SKM-1 treated with dmso at 0.1 percent for 144 hours (cell line): ENCODE results near the gene PROSER2.
"Not testable (repeated sequence)": the region's sequence is repeated elsewhere in the genome, so short reads cannot be mapped to it uniquely, and the experiment has no call there.

Experiments
- DNase-seq: peaks from one replicate; lab custom pipeline; 2025; ENCODE audit not compliant: unreplicated experiment; lab: John Stamatoyannopoulos, UW

The PROSER2 gene

DNA sequence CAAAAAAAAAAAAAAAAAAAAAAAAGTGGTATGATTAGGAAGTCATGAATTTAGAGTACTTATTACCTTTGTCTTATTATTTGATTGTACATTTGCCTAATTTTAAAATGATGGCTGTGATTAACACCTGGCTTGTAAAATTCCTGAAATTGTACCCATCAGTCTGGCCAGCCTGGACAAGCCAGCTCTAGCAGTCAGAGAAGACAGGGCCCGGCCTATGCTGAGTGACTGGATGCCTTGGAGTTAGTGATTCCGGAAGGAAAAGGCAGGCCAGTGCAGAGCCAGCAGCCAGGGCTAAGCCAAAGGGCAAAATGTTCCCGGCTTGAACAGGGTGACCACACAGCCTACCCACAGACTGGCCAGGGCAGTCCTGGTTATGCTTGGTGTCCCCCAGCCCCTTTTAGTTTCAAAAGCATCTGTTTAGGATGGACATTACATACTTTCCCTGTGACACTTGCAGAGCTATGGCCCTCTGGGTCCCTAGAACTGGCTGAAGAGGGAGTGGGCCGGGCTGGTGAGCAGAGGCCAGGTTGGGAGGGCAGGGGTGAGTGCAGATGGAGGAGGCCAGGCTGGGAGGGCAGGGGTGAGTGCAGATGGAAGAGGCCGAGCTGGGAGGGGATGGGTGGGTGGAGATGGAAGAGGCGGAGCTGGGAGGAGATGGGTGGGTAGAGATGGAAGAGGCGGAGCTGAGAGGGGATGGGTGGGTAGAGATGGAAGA, 61.7 kb downstream of the PROSER2 start:
- no peak for DNase-seq

DNA sequence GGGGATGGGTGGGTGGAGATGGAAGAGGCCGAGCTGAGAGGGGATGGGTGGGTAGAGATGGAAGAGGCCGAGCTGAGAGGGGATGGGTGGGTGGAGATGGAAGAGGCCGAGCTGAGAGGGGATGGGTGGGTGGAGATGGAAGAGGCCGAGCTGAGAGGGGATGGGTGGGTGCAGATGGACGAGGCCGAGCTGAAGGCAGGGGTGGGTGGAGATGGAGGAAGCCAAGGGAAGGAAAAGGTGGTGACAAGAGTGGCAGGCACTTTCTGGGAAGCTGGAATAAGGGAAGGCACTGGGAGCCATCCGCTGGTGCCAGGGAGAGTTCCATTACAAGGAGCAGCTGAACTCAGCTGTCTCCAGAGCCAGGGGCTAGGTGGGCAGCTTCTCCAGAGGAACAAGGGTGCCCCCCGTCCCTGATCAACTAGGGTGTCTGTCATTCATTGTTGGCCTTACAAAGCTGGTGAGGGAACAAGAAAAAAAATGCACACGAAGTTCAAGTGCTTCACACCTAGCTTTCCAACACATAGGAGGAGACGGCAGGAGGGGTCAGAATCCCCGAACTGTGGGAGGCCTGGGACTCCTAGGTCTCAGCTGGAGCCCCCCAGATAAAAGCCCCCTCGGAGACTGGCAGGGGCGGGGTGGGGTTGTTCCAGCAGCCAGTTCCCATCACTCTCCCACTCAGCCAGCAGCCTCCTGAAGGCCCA, 62.4 kb downstream of the PROSER2 start:
- DNase-seq, result no peak

DNA sequence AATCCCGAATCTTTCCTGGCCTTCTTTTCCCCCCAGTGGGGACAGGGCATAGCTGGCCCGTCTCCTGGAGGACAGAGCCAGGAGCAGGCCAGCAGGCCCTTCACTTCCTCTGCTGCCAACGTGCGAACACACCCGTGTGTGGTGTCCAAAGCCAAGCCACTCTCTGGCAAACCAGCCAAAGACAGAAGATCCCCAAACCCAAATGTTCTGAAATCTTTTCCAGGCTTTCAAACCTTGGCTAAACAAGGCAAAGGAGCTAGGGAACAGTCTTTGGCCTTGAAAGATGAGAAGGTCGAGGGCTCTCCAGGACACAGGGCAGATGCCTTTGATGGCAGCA, 63.0 kb downstream of the PROSER2 start:
- no peak for DNase-seq

DNA sequence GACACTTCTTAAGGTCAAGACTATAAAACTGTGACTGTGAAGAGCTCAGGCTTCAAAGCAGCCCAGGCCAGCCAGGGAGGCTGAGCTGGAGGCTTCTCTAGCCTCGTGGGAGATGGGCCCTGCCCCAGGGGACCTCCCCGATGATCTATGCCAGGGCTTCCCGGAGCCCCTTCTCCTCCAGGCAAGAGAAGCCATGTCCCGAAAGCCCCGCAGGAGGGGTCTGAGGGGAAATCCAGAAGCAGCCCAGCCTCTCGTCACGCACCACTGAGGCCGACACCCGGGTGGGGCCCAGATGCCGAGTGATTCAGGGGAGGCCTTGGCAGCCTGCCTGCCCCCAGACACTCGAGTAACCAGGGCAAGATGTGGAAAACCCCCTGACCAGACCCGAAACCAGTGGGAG, 63.7 kb downstream of the PROSER2 start:
- no peak for DNase-seq

DNA sequence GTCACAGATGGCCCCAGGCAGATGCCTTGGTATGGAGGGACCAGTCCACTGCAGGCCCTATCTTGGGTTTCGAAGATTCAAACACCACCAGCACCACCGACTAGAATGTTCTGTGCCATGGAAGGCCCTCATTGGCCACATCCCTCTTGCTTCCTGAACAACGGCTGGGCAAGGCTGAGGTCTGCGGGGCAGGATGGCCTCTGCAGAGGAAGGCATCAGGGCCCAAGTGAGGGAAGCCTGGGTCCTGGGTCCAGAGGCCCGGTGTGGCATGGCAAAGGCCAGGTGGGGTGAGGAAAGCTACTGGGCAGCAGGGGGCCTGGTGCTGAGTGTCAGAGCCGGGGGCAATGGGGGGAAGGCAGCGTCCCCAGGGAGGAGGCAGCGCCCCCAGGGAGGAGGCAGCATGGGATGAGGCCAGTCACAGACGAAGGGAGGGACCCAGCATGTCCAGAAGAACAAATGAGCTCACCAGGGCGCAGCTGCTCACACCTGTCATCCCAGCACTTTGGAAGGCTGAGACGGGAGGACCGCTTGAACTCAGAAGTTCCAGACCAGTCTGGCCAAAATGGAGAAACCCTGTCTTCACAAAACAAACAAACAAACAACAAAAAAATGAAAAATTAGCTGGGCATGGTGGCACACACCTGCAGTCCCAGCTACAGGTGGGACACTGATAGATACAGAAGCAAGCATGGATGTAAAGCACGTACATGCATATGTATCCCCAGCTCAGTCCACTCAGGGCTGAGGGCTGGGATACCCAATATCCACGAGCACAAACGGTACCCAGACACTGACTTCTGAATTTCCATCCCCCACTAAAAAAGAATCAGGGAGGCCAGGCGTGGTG, 64.4 kb downstream of the PROSER2 start:
- no peak for DNase-seq

DNA sequence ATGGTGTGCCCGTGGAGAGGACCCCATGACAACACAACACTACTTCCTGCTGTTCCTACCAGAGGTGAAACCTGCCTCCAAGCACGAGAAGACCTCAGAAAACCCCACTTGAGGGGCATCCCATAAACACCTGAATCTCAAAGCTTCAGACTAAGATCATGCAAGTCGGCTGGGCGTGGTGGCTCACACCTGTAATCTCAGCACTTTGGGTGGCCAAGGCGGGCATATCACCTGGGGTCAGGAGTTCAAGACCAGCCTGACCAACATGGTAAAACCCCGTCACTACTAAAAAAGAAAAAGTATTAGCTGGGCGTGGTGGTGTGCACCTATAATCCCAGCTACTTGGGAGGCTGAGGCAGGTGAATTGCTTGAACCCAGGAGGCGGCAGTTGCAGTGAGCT, 66.1 kb downstream of the PROSER2 start:
- not testable (repeated sequence) for DNase-seq

DNA sequence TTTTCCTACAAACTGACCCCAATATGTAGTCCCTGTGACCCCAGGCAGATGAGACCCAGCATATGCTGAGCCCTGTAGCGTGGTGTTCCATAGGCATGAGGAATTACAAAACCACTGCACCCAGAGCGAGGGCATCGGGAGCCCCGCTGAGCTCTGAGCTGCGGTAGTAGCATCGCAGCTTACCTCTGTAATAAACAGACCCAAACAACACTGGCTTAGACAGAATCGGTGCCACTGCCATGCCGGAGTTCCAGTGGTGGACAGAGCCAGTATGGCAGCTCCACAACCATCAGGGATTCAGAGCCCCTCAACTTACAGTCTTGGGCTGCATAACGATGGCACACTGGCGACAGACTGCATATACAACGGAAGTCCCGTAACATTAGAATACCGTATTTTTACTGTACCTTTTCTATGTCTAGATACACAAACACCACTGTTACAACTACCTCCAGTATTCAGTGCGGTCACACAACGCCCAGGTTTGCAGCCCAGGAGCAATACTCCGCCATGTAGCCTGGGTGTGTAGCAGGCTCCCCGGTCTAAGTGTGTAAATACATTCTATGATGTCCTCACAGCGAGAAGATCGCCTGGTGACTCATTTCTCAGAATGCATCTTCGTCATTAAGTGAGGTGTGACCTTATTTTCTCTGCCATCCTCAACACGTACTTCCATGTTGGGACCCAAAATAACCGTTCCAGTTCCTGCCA, 68.8 kb downstream of the PROSER2 start:
- no peak for DNase-seq

DNA sequence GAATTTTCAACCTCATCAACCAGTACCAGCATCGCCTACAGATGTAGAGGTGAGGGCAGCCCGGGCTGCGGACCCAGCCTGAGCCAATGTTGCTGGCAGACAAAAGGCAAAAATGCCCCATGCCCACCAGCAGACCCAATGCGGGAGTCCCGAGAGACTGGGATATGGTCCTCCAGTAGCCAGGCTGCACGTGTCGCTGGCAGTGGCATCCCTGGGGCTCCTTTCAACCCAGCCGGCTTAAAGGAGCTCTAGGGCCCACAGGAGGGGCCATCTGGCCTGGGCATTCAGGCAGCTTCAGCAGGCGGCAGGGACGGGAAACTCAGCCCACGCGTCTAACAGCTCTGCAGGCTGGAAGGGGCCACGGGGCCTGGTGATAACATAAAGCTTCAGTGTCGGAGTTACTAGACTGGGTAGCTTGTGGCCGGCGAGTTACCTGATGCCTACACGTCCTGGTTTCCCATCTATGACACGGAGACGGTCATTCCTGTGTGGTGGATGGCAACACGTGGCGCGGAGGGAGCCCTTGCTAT, 70.7 kb downstream of the PROSER2 start:
- no peak for DNase-seq

DNA sequence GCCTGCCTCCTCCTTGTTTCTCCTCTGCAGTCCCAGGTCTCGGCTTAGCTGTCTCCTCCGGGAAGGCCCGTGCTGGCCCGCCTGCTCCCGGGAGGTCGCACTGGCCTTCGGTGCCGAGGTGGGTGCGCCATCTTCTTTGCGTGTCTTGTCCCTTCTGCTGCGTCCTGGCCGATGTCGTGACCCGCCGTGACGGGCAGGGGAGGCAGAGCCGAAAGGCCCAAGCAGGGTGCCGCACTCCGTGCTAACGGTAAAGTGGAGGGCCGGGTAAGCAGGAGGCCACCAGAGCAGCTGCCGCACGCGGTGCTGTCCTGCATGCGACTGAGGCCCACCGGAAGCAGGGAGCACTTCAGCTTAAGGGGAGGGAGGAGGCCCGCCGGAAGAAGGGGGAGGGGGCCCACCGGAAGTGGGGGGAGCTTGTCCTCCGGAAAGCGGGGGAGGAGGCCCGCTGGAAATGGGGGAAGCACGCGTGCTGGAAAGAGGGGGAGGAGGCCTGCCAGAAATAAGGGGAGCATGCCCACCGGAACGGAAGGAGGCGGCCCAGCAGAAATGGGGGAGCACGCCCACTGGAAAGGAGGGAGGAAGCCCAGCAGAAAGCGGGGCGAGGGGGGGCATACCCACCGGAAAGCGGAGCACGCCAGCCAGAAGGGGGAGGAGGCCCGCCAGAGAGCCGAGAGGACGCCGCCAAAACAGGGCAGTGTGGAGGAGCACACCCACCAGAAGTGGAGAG, 71.4 kb downstream of the PROSER2 start:
- DNase-seq, result no peak

DNA sequence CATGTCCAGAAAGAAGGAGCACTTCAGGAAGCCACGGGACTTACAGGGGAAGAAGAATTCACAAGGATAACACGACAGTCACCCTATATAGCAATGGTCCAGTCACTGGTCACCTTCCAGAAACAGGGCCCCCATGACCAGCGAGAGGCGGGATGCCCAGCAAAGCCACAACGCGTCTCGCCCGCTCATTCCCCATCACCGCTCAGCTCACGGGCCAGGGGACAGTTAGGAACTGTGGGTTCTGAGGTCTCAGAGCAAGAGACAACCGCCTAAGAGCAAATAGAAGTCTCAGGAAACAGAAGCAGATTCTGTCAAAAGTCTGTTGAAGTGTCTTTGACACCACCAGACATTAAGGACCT, 71.9 kb downstream of the PROSER2 start:
- DNase-seq, result no peak

DNA sequence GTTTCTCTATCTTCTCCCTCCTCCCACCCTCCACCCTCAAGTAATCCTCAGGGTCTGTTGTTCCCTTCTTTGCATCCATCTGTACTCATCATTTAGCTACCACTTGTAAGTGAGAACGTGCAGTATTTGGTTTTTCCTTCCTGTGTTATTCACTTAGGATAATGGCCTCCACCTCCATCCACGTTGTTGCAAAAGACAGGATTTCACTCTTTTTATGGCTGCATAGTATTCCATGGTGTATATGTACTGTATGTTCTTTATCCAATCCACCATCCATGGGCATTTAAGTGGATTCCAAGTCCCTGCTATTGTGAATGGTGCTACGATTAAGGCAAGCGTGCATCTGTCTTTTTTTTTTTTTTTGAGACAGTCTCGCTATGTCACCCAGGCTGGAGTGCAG, 72.4 kb downstream of the PROSER2 start:
- no peak for DNase-seq

DNA sequence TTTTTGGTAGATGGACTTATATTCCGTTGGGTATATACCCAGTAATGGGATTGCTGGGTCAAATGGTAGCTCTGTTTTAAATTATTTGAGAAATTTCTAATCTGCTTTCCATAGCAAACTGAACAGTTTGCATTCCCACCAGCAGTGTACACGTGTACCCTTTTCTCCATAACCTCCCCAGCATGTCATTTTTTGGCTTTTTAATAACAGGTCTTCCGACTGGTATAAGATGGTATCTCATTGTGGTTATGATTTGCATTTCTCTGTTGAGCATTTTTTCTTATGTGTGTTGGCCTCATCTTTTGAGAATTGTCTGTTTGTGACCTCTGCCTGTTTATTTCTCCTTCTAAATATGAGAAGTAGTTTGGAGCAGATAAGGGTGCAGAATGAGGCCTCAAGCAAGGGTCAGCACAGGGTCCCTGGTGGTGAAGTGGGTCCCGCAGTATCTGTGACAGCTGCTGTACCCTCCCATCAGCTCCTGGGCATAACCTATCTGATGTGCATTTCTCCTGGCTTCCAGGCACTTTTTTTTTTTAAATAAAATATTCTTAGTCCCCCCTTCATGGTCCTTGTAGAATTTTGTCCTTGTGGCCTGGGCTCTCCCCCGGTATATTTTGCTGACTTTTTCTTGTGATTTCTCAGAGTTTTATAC, 73.5 kb downstream of the PROSER2 start:
- no peak for DNase-seq

DNA sequence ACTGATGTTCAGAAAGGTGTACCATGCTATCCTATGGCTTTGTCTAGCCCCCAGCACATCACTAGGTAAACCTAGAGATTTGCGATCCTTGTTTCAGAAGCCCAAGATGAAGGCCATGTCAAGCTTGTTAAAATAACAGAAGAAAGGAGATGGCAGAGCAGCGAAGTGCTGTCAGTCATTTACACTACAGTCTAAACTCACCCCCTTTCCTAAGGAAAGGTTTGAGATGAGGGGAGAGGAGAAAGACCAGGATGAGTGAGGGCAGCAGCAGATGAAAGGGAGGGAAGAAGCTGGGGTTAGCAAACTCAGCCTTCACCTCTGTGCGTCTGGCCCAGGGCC, 74.8 kb downstream of the PROSER2 start:
- DNase-seq, result no peak

DNA sequence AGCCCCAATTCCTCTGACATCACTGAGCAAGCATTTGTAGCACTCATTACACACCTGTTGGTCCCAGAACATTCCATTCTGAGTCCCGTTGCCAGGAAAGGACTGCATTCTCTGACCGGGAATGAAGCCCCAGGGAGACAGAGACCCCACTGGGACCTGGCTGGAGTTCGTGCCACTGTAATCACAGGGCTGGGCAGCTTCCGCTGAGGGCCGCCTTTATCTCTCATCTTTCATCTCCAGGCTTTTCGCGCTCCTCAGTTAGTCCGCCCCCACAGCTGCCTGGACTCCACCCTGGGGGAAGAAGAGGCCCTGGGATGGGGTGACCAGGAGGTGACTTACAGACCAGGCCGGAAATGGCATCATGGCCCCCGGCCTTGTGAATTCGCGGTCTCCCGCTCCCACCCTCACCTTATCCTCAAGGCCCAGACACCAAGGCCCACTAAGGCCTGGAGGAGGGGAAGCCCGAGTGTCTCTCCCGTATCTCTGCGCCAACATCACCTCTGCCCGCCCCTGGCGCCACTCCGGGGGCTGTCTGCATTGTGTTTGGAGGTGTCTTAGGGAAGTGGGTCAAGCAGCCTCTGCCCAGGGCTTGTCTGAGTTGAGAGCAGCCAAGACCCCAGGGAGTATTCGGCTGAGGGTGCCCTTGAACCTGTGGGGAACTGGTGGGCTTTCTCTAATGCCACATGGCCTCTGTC, 75.4 kb downstream of the PROSER2 start:
- no peak for DNase-seq

DNA sequence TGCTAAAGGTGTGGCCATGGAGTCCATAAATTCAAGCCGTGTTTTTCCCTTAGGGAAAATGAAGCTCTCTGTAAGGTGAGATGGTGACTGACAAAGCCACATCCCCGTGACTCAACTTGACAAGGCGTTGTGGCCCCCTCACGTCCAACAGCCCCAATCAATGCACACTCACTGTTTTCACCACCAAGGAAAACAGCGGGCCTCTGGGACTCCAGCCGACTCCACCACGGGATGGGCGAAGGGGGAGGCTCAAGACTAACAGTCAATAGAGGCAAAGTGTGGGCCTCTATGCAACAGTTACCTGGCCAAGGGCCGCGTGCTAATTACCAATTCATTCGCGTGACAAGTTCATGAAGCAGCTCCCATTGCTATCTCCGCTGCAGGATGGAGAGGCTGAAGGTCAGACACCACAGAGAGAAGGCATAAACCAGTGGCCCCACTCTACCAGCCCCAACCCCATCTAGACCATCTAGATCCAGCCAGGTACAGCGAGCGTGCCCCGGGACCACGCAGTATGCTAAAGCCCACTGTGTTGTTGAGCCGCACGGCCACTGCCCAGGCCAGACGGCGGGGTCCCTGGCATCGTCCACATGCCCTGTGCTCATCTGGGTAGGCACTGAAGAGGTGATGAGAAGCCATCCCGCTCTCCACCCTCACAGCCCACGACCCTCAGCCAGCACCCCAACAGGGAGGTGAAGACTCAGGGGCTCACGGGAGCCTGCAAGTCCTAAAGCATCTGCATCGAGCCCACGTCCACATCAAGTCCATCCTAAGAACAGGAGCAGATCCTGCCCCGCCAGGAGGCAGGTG, 76.1 kb downstream of the PROSER2 start:
- DNase-seq, result no peak

DNA sequence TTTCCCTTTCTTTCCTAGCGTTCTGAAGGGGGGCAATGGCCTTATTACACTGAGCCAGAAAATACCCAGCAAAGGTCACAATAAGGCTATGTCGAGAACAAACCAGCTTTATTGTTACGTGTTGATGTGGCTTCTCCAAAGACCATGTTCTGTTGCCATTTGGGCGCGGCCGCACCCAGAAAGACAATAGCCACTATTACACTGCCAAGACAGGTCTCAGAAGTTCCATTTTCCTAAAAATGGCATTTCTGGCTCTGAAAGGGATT, 77.8 kb downstream of the PROSER2 start:
- no peak for DNase-seq

DNA sequence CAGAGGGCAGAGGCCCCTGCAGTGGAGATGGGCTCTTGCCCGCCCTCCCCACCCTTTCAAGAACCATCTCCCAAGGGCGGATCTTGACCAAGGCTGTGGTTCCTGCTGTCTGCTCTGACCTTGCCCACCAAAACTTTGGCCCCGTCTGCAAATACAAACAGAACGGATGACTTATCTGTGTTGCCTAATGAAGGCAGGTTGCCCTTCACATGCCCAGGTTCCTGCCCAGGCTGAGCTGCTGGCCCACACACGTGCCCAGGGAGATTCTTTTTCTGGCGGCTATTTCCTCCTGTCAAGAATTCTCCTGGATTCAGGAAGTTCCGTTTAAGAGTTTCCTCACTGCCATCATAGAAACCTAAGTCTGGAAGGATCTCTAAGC, 78.3 kb downstream of the PROSER2 start:
- no peak for DNase-seq

DNA sequence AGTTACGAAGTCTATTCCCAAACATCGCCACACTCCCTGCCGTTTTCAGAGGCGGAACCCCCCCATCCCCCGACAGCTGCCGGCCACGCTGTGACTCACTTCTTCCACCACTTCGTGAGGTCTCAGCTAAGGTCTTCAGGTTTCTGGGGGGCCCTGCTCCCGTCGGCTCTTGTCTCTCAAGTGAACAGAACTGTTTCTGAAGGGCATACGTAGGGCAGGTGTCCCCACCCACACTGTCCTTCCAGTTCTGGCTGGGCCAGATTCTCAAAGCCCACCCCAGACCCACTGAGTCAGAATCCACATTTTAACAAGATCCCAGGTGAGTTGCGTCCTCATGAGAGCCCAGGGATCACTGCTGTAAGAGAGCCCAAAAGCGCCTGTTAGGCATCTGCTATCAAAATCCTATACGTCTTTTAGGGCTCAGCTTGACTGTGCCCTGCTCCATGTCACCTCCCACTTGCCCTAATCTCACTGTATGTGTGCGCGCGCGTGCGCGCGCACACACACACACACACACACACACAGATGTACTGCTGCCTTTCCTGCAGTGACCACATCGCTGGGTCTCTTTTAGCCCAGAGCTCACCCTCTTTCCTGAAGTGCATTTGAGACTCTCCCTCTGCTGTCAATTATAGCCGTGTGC, 78.8 kb downstream of the PROSER2 start:
- DNase-seq, result no peak

DNA sequence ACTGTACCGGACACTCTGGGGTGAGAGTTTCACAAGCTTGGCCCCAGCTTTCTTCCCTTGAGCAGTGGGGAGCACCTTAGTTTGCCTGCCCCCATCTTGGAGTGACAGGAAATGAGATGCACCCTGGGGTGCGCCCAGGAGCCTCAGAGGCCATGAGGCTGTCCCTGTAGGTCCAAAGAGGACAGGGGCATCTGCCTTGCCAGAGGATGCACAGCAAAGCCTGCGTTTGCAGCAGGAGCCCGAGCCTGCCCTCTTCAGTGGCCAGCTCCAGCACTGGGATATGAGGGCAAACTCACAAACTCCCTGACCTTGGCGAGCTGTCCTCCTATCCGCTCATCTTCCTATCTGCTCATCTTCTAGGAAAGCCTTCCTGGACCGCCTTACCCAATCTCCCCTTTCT, 79.5 kb downstream of the PROSER2 start:
- no peak for DNase-seq
